Glutamatergic neuron (in vitro differentiated cells): ENCODE measurements around the gene TCEAL9. TPM values are rescaled to one million over a fixed set of nuclear protein-coding genes. Genes with fewer than 3 reads are reported as not detected.

Experiments
- DNase-seq: peaks from one replicate; pipeline ENCODE4 v3.0.0; 2022
- H3K27ac Mint-ChIP-seq: one replicate; pipeline ENCODE4 v1.8.0; 2020; ENCODE audit warnings: mild to moderate bottlenecking, mixed read lengths, inconsistent platforms; ENCODE audit not compliant: unreplicated experiment
- H3K27me3 Mint-ChIP-seq: one replicate; pipeline ENCODE4 v1.8.0; 2020; ENCODE audit warnings: mild to moderate bottlenecking, moderate library complexity, mixed read lengths, inconsistent platforms; ENCODE audit not compliant: unreplicated experiment
- H3K36me3 Mint-ChIP-seq: one replicate; pipeline ENCODE4 v1.8.0; 2020; ENCODE audit warnings: mild to moderate bottlenecking, mixed read lengths, inconsistent platforms; ENCODE audit not compliant: unreplicated experiment
- H3K4me1 Mint-ChIP-seq: one replicate; pipeline ENCODE4 v1.8.0; 2020; ENCODE audit warnings: mild to moderate bottlenecking, low read depth, mixed read lengths, inconsistent platforms; ENCODE audit not compliant: unreplicated experiment
- H3K4me3 Mint-ChIP-seq: one replicate; pipeline ENCODE4 v1.8.0; 2020; ENCODE audit warnings: mild to moderate bottlenecking, mixed read lengths, inconsistent platforms; ENCODE audit not compliant: unreplicated experiment
- H3K9me3 Mint-ChIP-seq: one replicate; pipeline ENCODE4 v1.8.0; 2020; ENCODE audit warnings: mild to moderate bottlenecking, moderate library complexity, mixed read lengths, inconsistent platforms; ENCODE audit not compliant: unreplicated experiment
- total RNA-seq: library from RNA; stranded (reverse); fragmentation: NEBNext Ultra II Directional; extraction: Animal tissue kit (Norgen Biotek cat#: 25700); gene quantifications from one replicate; pipeline ENCODE4 v1.2.1, GENCODE V29; 2021; ENCODE audit not compliant: unreplicated experiment
- TF ChIP-seq, protein P1 (sequence below): fragments of 200-600 bp; sonication (generic); IDR thresholded peaks from one replicate; pipeline ENCODE4 v1.5.0; 2021; ENCODE audit not compliant: partially characterized antibody, unreplicated experiment

The TCEAL9 gene
- total RNA-seq, 1 donor from 2014 or later = 27.0 TPM

DNA sequence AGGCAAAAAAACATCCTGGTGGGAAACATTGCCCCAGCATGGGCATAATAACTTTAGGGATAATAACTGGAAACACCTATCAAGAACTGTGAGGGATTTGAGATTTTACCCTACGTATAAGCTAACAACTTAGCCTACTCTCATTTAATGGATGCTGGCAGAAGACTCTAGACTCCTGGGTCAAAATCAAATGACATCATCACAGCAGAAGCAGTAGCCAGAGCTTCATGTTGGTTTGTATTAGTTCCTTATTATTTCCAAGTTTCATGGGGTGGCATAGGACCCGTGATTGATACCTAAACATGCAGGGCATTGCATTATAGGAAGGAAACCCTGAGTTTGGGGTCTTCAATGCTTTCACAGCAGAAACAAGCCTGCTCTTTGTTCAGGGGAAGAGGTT is 4.6 kb downstream of the TCEAL9 start:
- no peak overlapping the region for H3K4me3 Mint-ChIP-seq
- TF ChIP-seq, protein P1, sequence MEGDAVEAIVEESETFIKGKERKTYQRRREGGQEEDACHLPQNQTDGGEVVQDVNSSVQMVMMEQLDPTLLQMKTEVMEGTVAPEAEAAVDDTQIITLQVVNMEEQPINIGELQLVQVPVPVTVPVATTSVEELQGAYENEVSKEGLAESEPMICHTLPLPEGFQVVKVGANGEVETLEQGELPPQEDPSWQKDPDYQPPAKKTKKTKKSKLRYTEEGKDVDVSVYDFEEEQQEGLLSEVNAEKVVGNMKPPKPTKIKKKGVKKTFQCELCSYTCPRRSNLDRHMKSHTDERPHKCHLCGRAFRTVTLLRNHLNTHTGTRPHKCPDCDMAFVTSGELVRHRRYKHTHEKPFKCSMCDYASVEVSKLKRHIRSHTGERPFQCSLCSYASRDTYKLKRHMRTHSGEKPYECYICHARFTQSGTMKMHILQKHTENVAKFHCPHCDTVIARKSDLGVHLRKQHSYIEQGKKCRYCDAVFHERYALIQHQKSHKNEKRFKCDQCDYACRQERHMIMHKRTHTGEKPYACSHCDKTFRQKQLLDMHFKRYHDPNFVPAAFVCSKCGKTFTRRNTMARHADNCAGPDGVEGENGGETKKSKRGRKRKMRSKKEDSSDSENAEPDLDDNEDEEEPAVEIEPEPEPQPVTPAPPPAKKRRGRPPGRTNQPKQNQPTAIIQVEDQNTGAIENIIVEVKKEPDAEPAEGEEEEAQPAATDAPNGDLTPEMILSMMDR = no peak
- H3K36me3 Mint-ChIP-seq = no peaks in the 10 kb centered on the region
- no peaks in the 10 kb centered on the region for H3K9me3 Mint-ChIP-seq
- H3K4me1 Mint-ChIP-seq = peaks cover 3% of the 10 kb centered on the region
- no peak overlapping the region for H3K27ac Mint-ChIP-seq
- H3K27me3 Mint-ChIP-seq = peaks cover 1% of the 10 kb centered on the region
- DNase-seq = no peak

DNA sequence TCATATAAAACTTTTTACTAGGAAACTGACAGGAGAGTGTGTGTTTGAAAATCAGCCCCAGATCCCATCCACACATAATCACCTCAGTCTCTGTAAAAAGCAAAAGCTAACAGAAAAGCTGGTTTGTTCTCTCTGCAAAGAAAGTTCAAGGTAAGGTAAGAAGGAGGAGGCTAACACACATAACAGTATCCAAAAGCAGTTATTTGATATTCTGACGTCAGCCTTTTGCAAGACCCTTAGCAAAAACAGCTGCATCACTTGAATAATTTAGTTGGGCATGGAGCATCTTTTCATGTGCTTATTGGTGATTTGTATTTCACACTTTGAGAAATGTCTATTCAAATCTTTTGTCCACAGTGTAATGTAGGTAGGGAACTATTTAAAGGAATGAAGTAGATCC is 5.5 kb downstream of the TCEAL9 start:
- TF ChIP-seq, protein P1 = no peak
- H3K27ac Mint-ChIP-seq = no peak overlapping the region
- no peaks in the 10 kb centered on the region for H3K36me3 Mint-ChIP-seq
- H3K4me1 Mint-ChIP-seq = peaks cover 3% of the 10 kb centered on the region
- H3K4me3 Mint-ChIP-seq = no peak overlapping the region
- H3K27me3 Mint-ChIP-seq = no peaks in the 10 kb centered on the region
- H3K9me3 Mint-ChIP-seq = peaks cover 1% of the 10 kb centered on the region
- DNase-seq = no peak

GRCh38 chrX:103362474-103362873 is 6.2 kb downstream of the TCEAL9 start:
- Mint-ChIP-seq H3K27ac (no peak overlapping the region), H3K27me3 (no peaks in the 10 kb centered on the region), H3K36me3 (no peaks in the 10 kb centered on the region), H3K4me3 (no peak overlapping the region), H3K9me3 (peaks cover 1% of the 10 kb centered on the region), H3K4me1 (peaks cover 2% of the 10 kb centered on the region)
- TF ChIP-seq, protein P1 = no peak
- DNase-seq = no peak

DNA sequence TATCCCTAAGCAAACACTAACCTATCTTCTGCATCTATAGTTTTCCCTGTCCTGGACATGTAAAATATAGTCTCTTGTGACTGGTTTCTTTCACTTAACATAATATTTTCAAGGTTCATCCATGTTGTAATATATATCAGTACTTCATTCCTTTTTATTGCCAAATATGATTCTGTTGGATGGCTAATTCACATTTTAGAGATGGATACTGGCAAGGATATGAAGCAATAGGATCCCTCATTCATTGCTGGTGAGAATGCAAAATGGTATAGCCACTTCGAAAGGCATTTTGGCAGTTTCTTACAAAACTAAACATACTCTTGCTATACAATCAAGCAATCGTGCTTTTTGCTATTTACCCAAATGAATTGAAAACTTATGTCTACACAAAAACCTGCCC is 6.7 kb downstream of the TCEAL9 start:
- no peak overlapping the region for H3K27ac Mint-ChIP-seq
- H3K36me3 Mint-ChIP-seq = no peaks in the 10 kb centered on the region
- no peaks in the 10 kb centered on the region for H3K4me1 Mint-ChIP-seq
- no peak overlapping the region for H3K4me3 Mint-ChIP-seq
- TF ChIP-seq, protein P1 = no peak
- H3K27me3 Mint-ChIP-seq = no peaks in the 10 kb centered on the region
- DNase-seq = no peak
- peaks cover 1% of the 10 kb centered on the region for H3K9me3 Mint-ChIP-seq

DNA sequence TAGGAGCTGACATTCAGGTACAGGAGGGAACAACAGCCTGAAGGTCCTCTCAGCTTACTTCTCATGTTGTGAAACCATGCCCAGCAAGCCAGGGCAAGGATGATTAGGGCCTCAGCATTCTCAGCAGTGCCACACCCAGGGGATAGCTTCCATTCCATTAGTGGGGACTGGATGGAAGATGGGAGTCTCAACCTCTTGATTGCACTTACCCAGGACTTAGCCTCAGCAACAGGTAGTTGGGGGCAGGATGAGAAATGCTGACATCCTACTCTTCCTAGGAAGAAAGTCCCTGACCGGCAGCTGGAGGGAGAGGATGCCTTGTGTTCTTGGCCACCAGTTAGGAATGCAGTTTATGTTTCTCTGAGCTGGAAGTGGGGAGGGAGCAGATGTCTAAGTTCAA is 11.2 kb downstream of the TCEAL9 start:
- Mint-ChIP-seq H3K27ac (no peak overlapping the region), H3K4me3 (no peak overlapping the region), H3K9me3 (peaks cover 2% of the 10 kb centered on the region), H3K36me3 (no peaks in the 10 kb centered on the region), H3K27me3 (no peaks in the 10 kb centered on the region), H3K4me1 (no peaks in the 10 kb centered on the region)
- TF ChIP-seq, protein P1 = no peak
- DNase-seq = no peak
